K562 (cell line): ENCODE data around the gene FGF23. TPM values are rescaled to one million over a fixed set of nuclear protein-coding genes. Genes with fewer than 3 reads are reported as not detected.

Source experiments
- ATAC-seq: fragments of 200-7000 bp; cut with Tn5 transposase; 3 replicates; pipeline ENCODE4 v1.9.1; 2020; ENCODE audit warnings: moderate library complexity
- BruUV-seq: library from RNA; stranded (reverse); fragments of 400-500 nt; replicated peaks from 2 replicates; lab custom pipeline; 2021; lab: Mats Ljungman, UMichigan
- CTCF ChIA-PET: fragments of 300-600 bp; formaldehyde crosslinking; extraction: SDS; loops from one replicate; lab custom pipeline; 2021; ENCODE audit warnings: low intra/inter-chr PET ratio; lab: Yijun Ruan, JAX
- POLR2A ChIA-PET: fragments of 300-600, 350-650 bp; sonication (Branson Sonifier 250); formaldehyde crosslinking; extraction: SDS; loops from one replicate; lab custom pipeline; 2021; ENCODE audit warnings: antibody characterized with exemption, inconsistent platforms; lab: Yijun Ruan, JAX
- DNase-seq, 4 experiments: peaks; one replicate each; pipeline versions ENCODE4 v3.0.0 to v3.0.0-alpha.2; 2011 to 2018; ENCODE audit warnings: low spot score in 3 of 4, mixed read lengths in 3 of 4; ENCODE audit errors: extremely low read depth in 1 of 4
- FAIRE-seq: peaks from 2 replicates; lab custom pipeline; 2011; peaks lifted over from hg19 to GRCh38; lab: Jason Lieb, UNC
- H2AFZ ChIP-seq: 2 replicates; pipeline ENCODE4 v1.6.0; 2011; ENCODE audit warnings: low read depth, low read length, control low read depth, inconsistent platforms
- H3K27ac ChIP-seq: fragments of 200-600 bp; 3 replicates; pipeline ENCODE4 v1.8.0; 2011; ENCODE audit warnings: low read depth, mild to moderate bottlenecking, control low read depth, inconsistent platforms, low read length, moderate library complexity, mixed read lengths; ENCODE audit errors: extremely low read depth
- H3K27me3 ChIP-seq, 2 experiments: fragments of 300-600 bp in 1 of 2; 2 replicates in 1 of 2; 3 replicates in 1 of 2; pipeline versions ENCODE4 v1.6.0 to v1.8.0; 2011; ENCODE audit warnings: inconsistent platforms in 2 of 2, low read length in 2 of 2, mild to moderate bottlenecking in 1 of 2, mixed read lengths in 1 of 2, moderate library complexity in 1 of 2; ENCODE audit not compliant: control insufficient read depth in 2 of 2, insufficient read depth in 2 of 2
- H3K36me3 ChIP-seq: fragments of 300-600 bp; 3 replicates; pipeline ENCODE4 v1.8.0; 2011; ENCODE audit warnings: mild to moderate bottlenecking, low read length, inconsistent platforms; ENCODE audit not compliant: control insufficient read depth, insufficient read depth
- H3K4me1 ChIP-seq, 2 experiments: fragments of 200-600 bp in 1 of 2; replicated peaks in 1 of 2; 2 replicates in 1 of 2; 3 replicates in 1 of 2; pipeline versions ENCODE4 v1.5.1 to v1.8.0; 2011; ENCODE audit warnings: inconsistent platforms in 2 of 2, low read length in 2 of 2, mild to moderate bottlenecking in 1 of 2, mixed read lengths in 1 of 2, moderate library complexity in 1 of 2; ENCODE audit not compliant: control insufficient read depth in 2 of 2, insufficient read depth in 2 of 2
- H3K4me2 ChIP-seq: 2 replicates; pipeline ENCODE4 v1.6.1; 2011; ENCODE audit warnings: low read length, control low read depth, inconsistent platforms, mixed read lengths; ENCODE audit not compliant: insufficient read depth
- H3K4me3 ChIP-seq: fragments of 200-600 bp; sonication (generic), shearing (Covaris generic); 2 replicates; pipeline ENCODE4 v1.5.1; 2016; ENCODE audit warnings: control low read depth, inconsistent platforms
- H3K79me2 ChIP-seq: fragments of 200-600 bp; 3 replicates; pipeline ENCODE4 v1.8.0; 2011; ENCODE audit warnings: low read length, inconsistent platforms; ENCODE audit not compliant: control insufficient read depth, insufficient read depth
- H3K9ac ChIP-seq, 2 experiments: 2 replicates each; pipeline versions ENCODE4 v1.6.0 to v1.6.1; 2011; ENCODE audit warnings: low read depth in 2 of 2, low read length in 2 of 2, control low read depth in 1 of 2, inconsistent platforms in 1 of 2, mild to moderate bottlenecking in 1 of 2, mixed read lengths in 1 of 2; ENCODE audit not compliant: insufficient read depth in 1 of 2
- H3K9me1 ChIP-seq: one replicate; pipeline ENCODE4 v1.6.0; 2011; ENCODE audit warnings: inconsistent platforms, mild to moderate bottlenecking, low read length, moderate library complexity; ENCODE audit not compliant: control insufficient read depth, insufficient read depth
- H3K9me3 ChIP-seq: replicated peaks from 2 replicates; pipeline ENCODE4 v1.5.1; 2011; ENCODE audit warnings: low read depth, low read length, inconsistent platforms; ENCODE audit not compliant: control insufficient read depth, insufficient read depth
- H4K20me1 ChIP-seq: replicated peaks from 2 replicates; pipeline ENCODE4 v1.6.1; 2011; ENCODE audit warnings: low read length, inconsistent platforms, mixed read lengths; ENCODE audit not compliant: control insufficient read depth, insufficient read depth
- E2F3 ChIP-seq: fragments of 250-450 bp; sonication (Bioruptor Pico); IDR thresholded peaks from 2 replicates; pipeline ENCODE4 v1.4.0; 2020; ENCODE audit warnings: mild to moderate bottlenecking
- EHMT2 ChIP-seq: fragments of 450-650 bp; IDR thresholded peaks from 2 replicates; pipeline ENCODE4 v1.6.1; 2018; ENCODE audit warnings: antibody characterized with exemption
- HDGF ChIP-seq: fragments of 450-650 bp; IDR thresholded peaks from 2 replicates; pipeline ENCODE4 v1.6.1; 2016
- POLR3A ChIP-seq: IDR thresholded peaks from 2 replicates; pipeline ENCODE4 v1.6.1; 2011; ENCODE audit warnings: borderline replicate concordance, mild to moderate bottlenecking, moderate library complexity; ENCODE audit not compliant: insufficient read length, insufficient read depth; ENCODE audit errors: extremely low read depth
- RAD21 ChIP-seq, 2 experiments: fragments of 250-450 bp in 1 of 2; fragments of 450-650 bp in 1 of 2; sonication (Bioruptor Pico) in 1 of 2; formaldehyde crosslinking in 1 of 2; IDR thresholded peaks in 1 of 2; conservative IDR thresholded peaks in 1 of 2; 2 replicates each; pipeline versions ENCODE4 v1.4.0 to v1.8.0; 2020 to 2022; ENCODE audit warnings: mild to moderate bottlenecking in 2 of 2, moderate library complexity in 1 of 2
- SMC3 ChIP-seq: conservative IDR thresholded peaks from 2 replicates; pipeline ENCODE4 v1.6.1; 2011; ENCODE audit warnings: low read depth, low read length, improper control_type of control experiment; ENCODE audit not compliant: insufficient read depth
- SNRNP70 ChIP-seq: fragments of 200-400 bp; formaldehyde crosslinking; optimal IDR thresholded peaks from 2 replicates; pipeline ENCODE3; 2017; ENCODE audit warnings: low read depth, low read length
- in situ Hi-C: fragments of 300-500 bp; cut with MboI; formaldehyde crosslinking; loops from 4 replicates; pipeline ENCODE4 v1.15.0; 2018; ENCODE audit warnings: inconsistent platforms, mixed read lengths
- intact Hi-C: fragments of 100-400 bp; cut with micrococcal nuclease; formaldehyde crosslinking; loops from 2 replicates; pipeline ENCODE4 v1.14.2; 2022
- polyA plus RNA-seq, 8 experiments: library from polyadenylated mRNA; depleted of rRNA in 4 of 8; stranded (reverse) in 5 of 8; unstranded in 3 of 8; fragments of >200 nt; fragmentation: Nextera tagmentation in 2 of 8; fragmentation: Illumina TruSeq in 1 of 8; extraction: Ambion mirVana in 2 of 8; extraction: Trizol in 1 of 8; gene quantifications; 2 replicates each; pipeline versions ENCODE4 v1.2.1 to v1.2.3, GENCODE V29; 2011 to 2014; ENCODE audit warnings: inconsistent platforms in 1 of 8, missing spikeins in 1 of 8
- total RNA-seq, 7 experiments: library from RNA; depleted of rRNA in 6 of 7; stranded (reverse); fragments of >200 nt in 6 of 7; fragmentation: Illumina TruSeq in 2 of 7; extraction: Trizol in 2 of 7; gene quantifications; 2 replicates each; pipeline versions ENCODE4 v1.2.1 to v1.2.3, GENCODE V29; 2011 to 2021; ENCODE audit warnings: low replicate concordance in 1 of 7
- TF ChIP-seq, protein P1 (sequence below): fragments of 250-450 bp; sonication (Bioruptor Pico); IDR thresholded peaks from 2 replicates; pipeline ENCODE4 v1.8.0; 2022; ENCODE audit warnings: moderate library complexity, mild to moderate bottlenecking, inconsistent platforms
- TF ChIP-seq, protein P2 (sequence below), 2 experiments: fragments of 450-650 bp; formaldehyde crosslinking in 1 of 2; IDR thresholded peaks; 2 replicates each; pipeline versions ENCODE4 v1.4.0 to v1.6.1; 2014 to 2020; ENCODE audit warnings: mild to moderate bottlenecking in 2 of 2, borderline replicate concordance in 1 of 2, low read depth in 1 of 2
- TF ChIP-seq, protein P3 (sequence below): sonication (generic); formaldehyde crosslinking; IDR thresholded peaks from 2 replicates; pipeline ENCODE4 v1.5.0; 2020; ENCODE audit warnings: missing genetic modification reagents
- TF ChIP-seq, protein P4 (sequence below), 3 experiments: IDR thresholded peaks in 2 of 3; conservative IDR thresholded peaks in 1 of 3; 2 replicates each; pipeline ENCODE4 v1.5.1; 2011 to 2012; ENCODE audit warnings: low read length in 3 of 3, mild to moderate bottlenecking in 3 of 3, control low read depth in 2 of 3, improper control_type of control experiment in 1 of 3, inconsistent platforms in 1 of 3, low read depth in 1 of 3, mixed read lengths in 1 of 3, moderate library complexity in 1 of 3; ENCODE audit not compliant: insufficient read depth in 2 of 3

FGF23 gene
- total and polyA plus RNA-seq, 9 of the 15 experiments (the other 6 are each of a cell fraction or from before 2014, with no cell fraction given): 0.38 TPM; not detected in 8

DNA sequence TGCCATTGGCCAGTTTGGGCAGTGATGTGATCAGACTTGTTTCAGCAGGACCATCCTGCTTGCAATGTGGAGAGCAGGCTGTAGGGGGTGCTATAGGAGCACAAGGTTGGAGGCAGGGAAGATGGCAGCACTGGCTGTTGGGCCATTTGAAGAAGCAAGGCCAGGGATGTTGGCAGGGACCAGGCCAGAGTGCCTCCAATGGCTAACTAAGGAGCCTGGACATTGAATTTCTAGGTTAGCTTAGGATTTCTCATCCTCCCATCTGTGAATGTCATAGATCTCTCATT is 23.5 kb downstream of the FGF23 start:
- Histone ChIP-seq H3K4me3 (no peak overlapping the region), H4K20me1 (no peaks in the 10 kb centered on the region), H3K9ac (no peak overlapping the region), H3K9me1 (no peaks in the 10 kb centered on the region), H3K4me1 (no peaks in the 10 kb centered on the region), H3K27me3 (no peaks in the 10 kb centered on the region), H3K9me3 (no peaks in the 10 kb centered on the region), H3K4me2 (no peak overlapping the region), H2AFZ (no peak overlapping the region), H3K79me2 (no peaks in the 10 kb centered on the region), H3K27ac (no peak overlapping the region), H3K36me3 (no peaks in the 10 kb centered on the region)
- no TSS peak for BruUV-seq
- DNase-seq (peak; percentile 33 to 78 (median 60)), FAIRE-seq (peak; percentile 48), ATAC-seq (peak; percentile 84)
- CTCF ChIA-PET: no interaction called here
- intact Hi-C loops (loop anchor here (5.0 kb wide), 2 partner anchors 171 to 401 kb away; no protein-coding TSS in a partner anchor), in situ Hi-C loops (no loop called here)
- POLR2A ChIA-PET: no interaction called here
- TF ChIP-seq POLR3A (no peak), E2F3 (CRISPR knock-in tag) (no peak), RAD21 (CRISPR knock-in tag; conservative IDR thresholded peaks at IDR 0.05 in 1 of 2, IDR thresholded peaks at IDR 0.05 in 1 of 2) (peak; percentile 44 to 80), HDGF (no peak), EHMT2 (peak; percentile 84), SMC3 (peak; percentile 55; the same call in 1 of the 2 replicates), SNRNP70 (no peak)
- TF ChIP-seq, protein P1, sequence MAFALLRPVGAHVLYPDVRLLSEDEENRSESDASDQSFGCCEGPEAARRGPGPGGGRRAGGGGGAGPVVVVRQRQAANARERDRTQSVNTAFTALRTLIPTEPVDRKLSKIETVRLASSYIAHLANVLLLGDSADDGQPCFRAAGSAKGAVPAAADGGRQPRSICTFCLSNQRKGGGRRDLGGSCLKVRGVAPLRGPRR (CRISPR knock-in tag): no peak
- TF ChIP-seq, protein P2, sequence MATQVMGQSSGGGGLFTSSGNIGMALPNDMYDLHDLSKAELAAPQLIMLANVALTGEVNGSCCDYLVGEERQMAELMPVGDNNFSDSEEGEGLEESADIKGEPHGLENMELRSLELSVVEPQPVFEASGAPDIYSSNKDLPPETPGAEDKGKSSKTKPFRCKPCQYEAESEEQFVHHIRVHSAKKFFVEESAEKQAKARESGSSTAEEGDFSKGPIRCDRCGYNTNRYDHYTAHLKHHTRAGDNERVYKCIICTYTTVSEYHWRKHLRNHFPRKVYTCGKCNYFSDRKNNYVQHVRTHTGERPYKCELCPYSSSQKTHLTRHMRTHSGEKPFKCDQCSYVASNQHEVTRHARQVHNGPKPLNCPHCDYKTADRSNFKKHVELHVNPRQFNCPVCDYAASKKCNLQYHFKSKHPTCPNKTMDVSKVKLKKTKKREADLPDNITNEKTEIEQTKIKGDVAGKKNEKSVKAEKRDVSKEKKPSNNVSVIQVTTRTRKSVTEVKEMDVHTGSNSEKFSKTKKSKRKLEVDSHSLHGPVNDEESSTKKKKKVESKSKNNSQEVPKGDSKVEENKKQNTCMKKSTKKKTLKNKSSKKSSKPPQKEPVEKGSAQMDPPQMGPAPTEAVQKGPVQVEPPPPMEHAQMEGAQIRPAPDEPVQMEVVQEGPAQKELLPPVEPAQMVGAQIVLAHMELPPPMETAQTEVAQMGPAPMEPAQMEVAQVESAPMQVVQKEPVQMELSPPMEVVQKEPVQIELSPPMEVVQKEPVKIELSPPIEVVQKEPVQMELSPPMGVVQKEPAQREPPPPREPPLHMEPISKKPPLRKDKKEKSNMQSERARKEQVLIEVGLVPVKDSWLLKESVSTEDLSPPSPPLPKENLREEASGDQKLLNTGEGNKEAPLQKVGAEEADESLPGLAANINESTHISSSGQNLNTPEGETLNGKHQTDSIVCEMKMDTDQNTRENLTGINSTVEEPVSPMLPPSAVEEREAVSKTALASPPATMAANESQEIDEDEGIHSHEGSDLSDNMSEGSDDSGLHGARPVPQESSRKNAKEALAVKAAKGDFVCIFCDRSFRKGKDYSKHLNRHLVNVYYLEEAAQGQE (IDR thresholded peaks at IDR 0.05; ENCODE audit: borderline replicate concordance): peak; percentile 47
- TF ChIP-seq, protein P2 (CRISPR knock-in tag; IDR thresholded peaks at IDR 0.05; ENCODE audit: low read depth): no peak
- TF ChIP-seq, protein P3, sequence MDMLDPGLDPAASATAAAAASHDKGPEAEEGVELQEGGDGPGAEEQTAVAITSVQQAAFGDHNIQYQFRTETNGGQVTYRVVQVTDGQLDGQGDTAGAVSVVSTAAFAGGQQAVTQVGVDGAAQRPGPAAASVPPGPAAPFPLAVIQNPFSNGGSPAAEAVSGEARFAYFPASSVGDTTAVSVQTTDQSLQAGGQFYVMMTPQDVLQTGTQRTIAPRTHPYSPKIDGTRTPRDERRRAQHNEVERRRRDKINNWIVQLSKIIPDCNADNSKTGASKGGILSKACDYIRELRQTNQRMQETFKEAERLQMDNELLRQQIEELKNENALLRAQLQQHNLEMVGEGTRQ (CRISPR knock-in tag): no peak
- TF ChIP-seq, protein P4, sequence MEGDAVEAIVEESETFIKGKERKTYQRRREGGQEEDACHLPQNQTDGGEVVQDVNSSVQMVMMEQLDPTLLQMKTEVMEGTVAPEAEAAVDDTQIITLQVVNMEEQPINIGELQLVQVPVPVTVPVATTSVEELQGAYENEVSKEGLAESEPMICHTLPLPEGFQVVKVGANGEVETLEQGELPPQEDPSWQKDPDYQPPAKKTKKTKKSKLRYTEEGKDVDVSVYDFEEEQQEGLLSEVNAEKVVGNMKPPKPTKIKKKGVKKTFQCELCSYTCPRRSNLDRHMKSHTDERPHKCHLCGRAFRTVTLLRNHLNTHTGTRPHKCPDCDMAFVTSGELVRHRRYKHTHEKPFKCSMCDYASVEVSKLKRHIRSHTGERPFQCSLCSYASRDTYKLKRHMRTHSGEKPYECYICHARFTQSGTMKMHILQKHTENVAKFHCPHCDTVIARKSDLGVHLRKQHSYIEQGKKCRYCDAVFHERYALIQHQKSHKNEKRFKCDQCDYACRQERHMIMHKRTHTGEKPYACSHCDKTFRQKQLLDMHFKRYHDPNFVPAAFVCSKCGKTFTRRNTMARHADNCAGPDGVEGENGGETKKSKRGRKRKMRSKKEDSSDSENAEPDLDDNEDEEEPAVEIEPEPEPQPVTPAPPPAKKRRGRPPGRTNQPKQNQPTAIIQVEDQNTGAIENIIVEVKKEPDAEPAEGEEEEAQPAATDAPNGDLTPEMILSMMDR (IDR thresholded peaks at IDR 0.05 in 2 of 3, conservative IDR thresholded peaks at IDR 0.05 in 1 of 3; ENCODE audit: insufficient read depth in 2 of 3, low read depth in 1 of 3, low read length in 3 of 3): peak; percentile 78 to 83 (median 80)
